ENCODE data around the gene ZBTB2.
A peak's percentile ranks its signal among the peaks of the same experiment; 100 is the strongest.
"Not testable (repeated sequence)": the region's sequence is repeated elsewhere in the genome, so short reads cannot be mapped to it uniquely, and the experiment has no call there.

Gene ZBTB2

DNA sequence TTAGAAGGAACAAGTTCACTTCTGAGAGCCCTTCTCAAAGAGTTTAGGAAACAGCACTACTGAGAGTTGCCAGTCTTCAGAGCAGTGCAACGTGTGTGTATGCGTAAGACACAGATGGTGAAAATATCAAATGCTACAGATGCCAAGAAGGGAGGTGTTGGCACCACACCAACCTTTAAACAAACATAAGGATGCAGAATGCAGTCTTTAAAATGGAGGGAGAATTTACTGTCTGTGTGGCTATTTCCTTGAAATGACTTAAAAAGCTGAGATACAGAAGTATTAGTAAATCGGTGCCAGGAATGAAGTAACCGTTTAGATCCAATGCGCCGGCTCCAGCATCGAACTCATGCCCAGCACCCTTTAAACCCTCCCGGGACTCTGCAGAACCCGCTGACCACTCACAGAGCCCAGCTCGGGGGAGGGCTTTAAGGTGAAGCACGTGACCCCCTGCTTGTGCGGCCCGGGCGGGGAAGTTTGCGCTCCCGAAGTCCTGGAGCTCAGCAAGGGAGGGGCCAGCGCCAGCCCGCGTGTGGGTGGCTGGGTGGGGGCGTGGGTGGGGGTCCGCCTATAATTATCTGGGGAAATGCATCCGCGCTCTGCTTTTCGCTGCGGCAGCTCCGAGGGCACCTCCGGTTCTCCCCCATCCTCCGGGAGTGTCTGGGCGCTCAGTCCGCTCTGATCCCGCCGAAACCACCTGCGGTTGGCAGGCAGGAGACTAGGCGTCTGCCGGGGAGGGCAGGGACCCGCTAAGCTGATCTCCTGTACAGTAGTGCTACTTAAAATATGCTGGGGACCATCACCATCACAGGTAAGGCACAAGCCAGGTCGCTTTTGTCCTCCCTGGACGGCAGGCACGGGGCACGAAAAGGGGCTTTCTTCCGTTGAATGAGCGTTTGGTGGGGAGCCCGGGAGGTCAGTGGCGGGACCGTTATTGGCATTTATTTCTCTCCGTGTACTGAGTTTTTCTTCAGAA lies 66.0 kb downstream of the ZBTB2 start:
- peak; percentile 39 to 54 for DNase-seq

DNA sequence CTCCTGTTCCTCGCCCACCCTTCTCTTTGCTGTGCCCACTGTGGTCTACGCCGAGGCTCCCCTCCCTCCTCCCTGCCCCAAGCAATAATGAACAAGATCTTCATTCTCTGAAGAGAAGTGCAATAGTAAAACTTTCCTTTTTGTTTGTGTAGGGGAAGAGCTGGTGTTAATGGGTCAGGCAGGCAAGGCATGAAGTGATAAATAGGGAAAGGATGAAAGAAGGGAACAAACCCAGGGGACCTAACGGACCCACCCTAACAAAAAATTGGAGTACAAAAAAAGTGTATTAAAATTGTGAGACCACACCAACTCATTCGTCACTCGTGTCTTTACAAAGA lies 66.9 kb downstream of the ZBTB2 start:
- no peak for DNase-seq

DNA sequence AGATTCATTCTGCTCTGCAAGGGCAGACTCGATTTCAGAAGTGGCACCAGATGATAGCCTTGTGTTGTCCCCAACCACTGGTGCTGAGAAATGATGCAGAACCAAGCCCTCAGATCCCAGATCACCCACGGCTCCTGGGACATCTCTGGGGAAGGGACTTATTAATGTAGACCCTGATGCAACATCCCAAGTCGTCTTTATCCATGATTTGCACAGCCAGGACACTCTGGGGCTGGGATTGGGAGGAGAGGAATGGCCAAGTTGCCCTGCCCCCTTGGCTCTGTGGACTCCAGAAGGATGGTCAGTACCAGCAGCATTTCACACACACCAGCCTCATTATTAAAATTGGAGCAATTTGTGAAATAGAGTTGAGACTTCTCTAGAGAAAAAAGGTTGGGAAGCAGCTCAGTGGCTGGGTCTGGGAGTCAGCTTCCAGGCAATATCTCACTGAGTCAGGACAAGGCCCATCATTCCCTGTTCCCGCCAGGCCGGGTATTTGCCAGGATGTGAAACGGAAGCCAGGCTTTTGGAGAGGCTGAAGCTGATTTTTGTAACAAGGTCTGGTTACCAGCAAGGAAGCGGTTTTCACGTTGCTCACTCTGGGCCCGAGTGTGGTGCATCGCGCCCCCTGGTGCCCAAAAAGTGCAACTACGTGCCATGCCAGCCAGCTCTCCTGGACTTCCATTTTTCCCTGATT lies 67.4 kb downstream of the ZBTB2 start:
- DNase-seq: peak; percentile 56 to 79

DNA sequence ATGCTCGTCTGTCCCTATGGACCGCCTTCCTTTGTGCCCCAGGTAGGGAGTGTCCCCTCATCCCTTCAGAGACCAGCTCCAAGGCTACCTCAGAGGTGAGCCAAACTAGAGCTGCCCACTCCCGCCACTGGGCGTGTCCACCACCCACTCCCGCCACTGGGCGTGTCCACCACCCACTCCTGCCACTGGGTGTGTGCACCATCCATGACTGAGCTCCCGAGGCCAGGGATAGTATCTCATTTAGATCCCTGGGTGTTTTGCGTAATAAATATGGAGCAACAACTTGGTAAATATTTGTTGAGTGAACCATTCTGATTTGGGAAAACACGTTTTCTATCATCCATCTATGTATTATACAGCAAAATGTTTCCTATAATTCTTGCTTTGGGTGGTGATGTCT lies 68.8 kb downstream of the ZBTB2 start:
- no peak for DNase-seq

DNA sequence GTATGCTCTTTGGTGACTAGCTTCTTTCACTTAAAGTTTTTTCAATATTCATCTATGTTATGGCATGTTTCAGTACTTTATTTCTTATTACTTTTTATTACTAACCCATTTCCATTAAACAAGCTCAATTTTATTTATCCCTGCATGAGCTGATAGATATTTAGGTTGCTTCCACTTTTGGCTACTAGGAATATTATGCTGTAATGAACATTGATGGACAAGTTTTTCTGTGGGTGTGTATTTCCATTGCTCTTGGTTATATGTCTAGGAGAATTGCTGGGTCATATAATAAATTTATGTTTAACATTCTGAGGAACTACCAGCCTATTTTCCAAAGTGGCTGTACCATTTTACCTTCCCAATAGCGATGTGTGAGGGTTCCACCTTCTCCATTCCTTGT lies 69.9 kb downstream of the ZBTB2 start:
- no peak for DNase-seq

DNA sequence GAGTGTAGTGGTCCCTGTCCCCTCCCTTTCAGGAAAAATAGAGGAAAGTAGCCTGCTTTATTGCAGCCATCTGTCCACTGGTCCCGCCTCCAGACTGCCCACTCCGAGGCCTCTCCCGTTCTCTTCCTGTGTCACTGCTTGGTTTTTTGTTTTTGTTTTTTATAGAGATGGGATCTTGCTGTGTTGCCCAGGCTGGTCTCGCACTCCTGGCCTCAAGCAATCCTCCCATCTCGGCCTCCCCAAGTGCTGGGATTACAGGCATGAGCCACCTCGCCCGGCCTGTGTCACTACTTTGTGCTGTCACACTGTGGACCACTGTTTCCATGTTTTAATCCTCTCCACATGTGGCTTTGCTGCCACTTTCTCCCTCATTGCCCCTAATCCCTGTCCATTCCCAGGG lies 71.2 kb downstream of the ZBTB2 start:
- DNase-seq: no peak

DNA sequence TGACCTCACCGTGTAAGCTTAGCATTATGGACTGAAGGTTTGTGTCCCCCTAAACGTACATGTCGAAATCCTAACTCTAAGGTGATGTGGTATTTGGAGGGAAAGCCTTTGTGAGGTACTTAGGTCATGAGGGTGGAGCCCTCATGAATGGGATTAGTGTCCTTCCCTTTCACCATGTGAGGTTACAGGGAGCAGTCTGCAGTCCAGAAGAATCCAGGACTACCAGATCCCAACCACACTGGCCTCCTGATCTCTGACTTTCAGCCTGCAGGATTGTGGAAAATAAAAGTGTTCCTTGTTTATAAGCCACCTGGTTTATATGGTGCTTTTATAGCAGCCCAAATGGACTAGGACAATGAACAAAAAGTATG lies 73.4 kb downstream of the ZBTB2 start:
- DNase-seq: no peak

DNA sequence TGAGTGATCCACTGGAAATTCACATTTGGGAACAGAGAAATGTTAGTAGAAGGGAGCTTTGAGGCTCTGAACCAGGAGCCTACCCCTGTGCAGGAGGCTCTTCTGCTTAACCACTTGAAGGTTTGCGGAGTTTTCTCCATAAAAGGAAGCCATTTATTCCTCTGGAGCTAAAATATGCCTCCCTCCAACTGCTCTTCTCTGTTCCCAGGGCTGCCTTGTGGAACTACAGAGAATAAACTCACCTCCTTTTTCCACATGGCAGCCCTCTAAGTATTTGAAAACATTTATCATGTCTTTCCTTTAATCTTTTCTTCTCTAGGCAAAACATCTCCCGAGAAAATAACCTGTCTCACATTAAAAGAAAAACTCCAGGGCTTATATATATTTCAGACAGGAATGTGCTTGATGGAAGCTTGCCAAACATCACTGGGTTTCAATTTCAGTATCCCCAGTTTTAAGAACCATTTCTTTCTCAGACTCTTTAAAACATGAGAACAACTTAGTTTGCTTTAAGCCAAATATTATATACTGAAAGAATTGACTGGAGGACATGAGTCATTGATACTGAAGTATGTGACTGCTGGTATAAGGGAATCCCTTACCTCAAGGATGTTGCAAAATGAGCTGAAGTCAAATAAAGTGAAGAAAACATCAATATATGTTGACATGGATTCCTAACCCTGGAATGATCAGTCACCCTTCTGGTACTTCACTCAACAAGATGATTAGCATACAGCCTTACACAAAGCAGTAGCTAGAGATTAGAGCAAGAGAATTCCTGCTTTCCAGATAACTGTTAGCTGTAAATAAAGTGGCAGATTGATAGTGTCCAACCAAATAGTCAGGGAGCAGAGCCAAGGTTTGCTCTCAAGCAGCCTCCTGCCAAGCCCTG lies 74.0 kb downstream of the ZBTB2 start:
- DNase-seq: no peak

DNA sequence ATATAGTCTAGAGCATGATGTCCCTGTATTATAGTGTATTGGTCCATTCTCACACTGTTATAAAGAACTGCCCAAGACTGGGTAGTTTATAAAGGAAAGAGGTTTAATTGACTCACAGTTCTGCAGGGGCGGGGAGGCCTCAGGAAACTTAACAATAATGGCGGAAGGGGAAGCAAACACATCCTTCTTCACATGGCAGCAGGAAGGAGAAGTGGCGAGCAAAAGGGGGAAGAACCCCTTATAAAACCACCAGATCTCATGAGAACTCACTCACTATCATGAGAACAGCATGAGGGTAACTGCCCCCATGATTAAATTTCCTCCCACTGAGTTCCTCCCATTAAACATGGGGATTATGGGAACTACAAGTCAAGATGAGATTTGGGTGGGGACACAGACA lies 75.7 kb downstream of the ZBTB2 start:
- not testable (repeated sequence) for DNase-seq

Measured in NCI-H2081 (cell line).